Bronchial epithelial cell (primary cell): Measurements from ENCODE around the gene GEMIN5. TPM values are rescaled to one million over a fixed set of nuclear protein-coding genes. Genes with fewer than 3 reads are reported as not detected.

Experiments used
- DNase-seq: peaks from one replicate; pipeline ENCODE4 v3.0.0-alpha.2; 2010; ENCODE audit warnings: low read depth
- FAIRE-seq: peaks from 2 replicates; lab custom pipeline; 2011; peaks lifted over from hg19 to GRCh38; lab: Jason Lieb, UNC
- H3K27me3 ChIP-seq: 2 replicates; pipeline ENCODE4 v1.5.1; 2011; ENCODE audit warnings: low read length; ENCODE audit not compliant: control insufficient read depth, insufficient read depth
- H3K36me3 ChIP-seq: 2 replicates; pipeline ENCODE4 v1.5.1; 2011; ENCODE audit warnings: low read length; ENCODE audit not compliant: control insufficient read depth, insufficient read depth
- H3K4me3 ChIP-seq: 2 replicates; pipeline ENCODE4 v1.5.1; 2011; ENCODE audit warnings: mild to moderate bottlenecking, low read depth, low read length, control low read depth
- total RNA-seq: library from RNA; depleted of rRNA; stranded (reverse); fragments of >200 nt; gene quantifications from 2 replicates; pipeline ENCODE4 v1.2.1, GENCODE V29; 2014
- TF ChIP-seq, protein P1 (sequence below): IDR thresholded peaks from 2 replicates; pipeline ENCODE4 v1.5.1; 2011; ENCODE audit warnings: mild to moderate bottlenecking, moderate library complexity, low read length, control low read depth, inconsistent platforms; ENCODE audit not compliant: insufficient read depth, severe bottlenecking

GEMIN5 gene
- total RNA-seq, 1 donor from 2014 or later: 12.6 TPM

DNA sequence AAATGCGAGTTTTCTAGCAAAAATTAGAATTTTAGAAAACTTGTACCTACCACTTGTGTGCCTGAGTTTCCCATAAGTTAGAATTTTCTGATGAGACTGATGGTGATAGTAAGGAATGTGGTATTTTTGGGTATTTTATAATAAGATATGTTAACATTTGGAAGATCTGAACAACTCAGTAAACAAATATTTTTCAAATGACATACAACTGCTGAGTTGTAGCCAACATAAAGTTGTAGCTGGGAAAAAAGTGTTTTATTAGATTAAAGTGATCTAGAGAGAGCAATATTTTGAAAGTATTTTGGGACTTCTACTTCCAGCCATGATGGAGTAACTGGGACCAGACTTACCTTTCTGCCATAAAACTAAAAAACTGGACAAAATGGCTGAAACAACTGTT is 37.9 kb downstream of the GEMIN5 start:
- FAIRE-seq: no peak
- Histone ChIP-seq H3K27me3 (no peaks in the 10 kb centered on the region), H3K36me3 (peaks cover 9% of the 10 kb centered on the region), H3K4me3 (no peak overlapping the region)
- TF ChIP-seq, protein P1, sequence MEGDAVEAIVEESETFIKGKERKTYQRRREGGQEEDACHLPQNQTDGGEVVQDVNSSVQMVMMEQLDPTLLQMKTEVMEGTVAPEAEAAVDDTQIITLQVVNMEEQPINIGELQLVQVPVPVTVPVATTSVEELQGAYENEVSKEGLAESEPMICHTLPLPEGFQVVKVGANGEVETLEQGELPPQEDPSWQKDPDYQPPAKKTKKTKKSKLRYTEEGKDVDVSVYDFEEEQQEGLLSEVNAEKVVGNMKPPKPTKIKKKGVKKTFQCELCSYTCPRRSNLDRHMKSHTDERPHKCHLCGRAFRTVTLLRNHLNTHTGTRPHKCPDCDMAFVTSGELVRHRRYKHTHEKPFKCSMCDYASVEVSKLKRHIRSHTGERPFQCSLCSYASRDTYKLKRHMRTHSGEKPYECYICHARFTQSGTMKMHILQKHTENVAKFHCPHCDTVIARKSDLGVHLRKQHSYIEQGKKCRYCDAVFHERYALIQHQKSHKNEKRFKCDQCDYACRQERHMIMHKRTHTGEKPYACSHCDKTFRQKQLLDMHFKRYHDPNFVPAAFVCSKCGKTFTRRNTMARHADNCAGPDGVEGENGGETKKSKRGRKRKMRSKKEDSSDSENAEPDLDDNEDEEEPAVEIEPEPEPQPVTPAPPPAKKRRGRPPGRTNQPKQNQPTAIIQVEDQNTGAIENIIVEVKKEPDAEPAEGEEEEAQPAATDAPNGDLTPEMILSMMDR: no peak
- DNase-seq: no peak

DNA sequence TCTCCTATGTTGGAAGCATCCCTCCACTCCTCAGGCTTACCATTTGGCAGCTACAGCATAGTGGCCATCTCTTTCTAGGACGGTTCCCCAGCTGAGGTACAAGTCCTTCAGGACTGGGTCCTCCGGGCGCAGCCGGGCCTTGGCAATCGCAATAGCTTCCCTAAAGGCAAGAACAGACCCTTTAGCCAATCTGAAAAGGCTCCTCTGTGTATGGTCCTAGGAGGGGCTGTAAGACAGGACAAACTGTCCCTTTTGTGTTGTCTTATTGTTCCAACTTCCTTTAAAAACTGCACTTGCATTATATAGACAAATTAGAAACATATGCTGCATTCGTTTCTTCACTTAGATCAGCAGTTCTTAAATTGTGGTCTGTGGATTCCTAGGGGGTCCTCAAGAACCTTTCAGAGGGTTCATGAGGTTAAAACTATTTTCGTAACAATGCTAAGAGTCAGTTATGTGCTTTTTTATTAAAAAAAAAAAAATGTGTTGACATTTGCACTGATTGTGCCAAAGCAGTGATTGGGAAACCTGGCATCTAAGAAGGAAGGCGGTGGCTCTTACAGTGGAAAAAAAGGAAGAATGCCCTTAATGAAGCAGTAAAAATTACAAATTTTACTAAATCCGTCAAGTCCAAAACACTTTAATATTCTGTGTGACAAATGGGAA is 38.7 kb downstream of the GEMIN5 start:
- no peak for DNase-seq
- no peak for FAIRE-seq
- Histone ChIP-seq H3K36me3 (peaks cover 9% of the 10 kb centered on the region), H3K4me3 (no peak overlapping the region), H3K27me3 (no peaks in the 10 kb centered on the region)
- TF ChIP-seq, protein P1: no peak

DNA sequence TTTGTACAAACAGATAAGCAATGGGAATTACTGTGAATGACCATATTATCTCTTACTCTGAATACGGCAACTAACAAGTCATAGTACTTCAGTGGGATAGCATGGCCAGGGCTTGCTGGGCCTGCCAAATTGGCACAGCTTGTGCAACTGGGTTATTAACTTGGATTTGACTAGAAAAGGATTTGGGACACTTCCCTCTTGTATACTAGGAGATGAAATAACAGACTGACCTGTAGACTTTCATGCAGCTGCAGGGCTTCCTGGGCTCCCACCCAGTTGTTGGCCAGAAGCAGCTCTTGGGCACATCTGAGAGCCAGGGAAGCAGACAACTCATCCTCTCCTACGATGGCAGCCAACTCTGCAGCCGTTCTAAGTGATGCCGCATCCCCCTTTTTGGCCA is 39.8 kb downstream of the GEMIN5 start:
- Histone ChIP-seq H3K4me3 (no peak overlapping the region), H3K27me3 (no peaks in the 10 kb centered on the region), H3K36me3 (peaks cover 10% of the 10 kb centered on the region)
- FAIRE-seq (no peak), DNase-seq (no peak)
- TF ChIP-seq, protein P1: no peak

DNA sequence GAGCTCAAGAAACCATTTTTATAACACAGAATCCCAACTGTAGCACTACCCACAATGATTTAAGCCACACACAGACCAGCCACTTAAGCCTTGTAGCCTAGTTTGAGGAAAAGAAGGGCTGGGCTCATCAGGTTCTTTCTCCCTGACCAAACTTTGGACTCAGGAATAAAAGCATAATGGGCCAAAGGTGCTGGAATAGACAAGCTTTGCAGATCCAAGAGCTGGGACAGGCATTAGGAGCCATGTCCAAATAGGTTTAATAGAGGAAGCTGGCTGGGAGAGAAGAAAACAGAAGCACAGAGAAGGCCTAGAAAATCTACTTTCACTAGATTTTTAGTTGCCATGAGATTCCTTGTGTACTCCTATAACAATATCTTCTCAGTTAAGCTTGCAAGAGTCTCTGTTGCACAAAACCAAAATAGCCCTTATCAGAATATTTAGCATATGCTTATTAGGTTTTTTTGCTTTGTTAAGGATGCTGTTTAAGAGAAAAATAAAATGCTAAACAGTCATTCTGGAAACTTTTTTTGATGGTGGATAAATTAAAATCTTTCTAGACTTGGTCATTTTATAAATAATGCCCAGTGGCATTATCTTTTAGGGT is 41.3 kb downstream of the GEMIN5 start:
- Histone ChIP-seq H3K4me3 (no peak overlapping the region), H3K27me3 (no peaks in the 10 kb centered on the region), H3K36me3 (peaks cover 11% of the 10 kb centered on the region)
- TF ChIP-seq, protein P1: no peak
- FAIRE-seq (no peak), DNase-seq (no peak)

DNA sequence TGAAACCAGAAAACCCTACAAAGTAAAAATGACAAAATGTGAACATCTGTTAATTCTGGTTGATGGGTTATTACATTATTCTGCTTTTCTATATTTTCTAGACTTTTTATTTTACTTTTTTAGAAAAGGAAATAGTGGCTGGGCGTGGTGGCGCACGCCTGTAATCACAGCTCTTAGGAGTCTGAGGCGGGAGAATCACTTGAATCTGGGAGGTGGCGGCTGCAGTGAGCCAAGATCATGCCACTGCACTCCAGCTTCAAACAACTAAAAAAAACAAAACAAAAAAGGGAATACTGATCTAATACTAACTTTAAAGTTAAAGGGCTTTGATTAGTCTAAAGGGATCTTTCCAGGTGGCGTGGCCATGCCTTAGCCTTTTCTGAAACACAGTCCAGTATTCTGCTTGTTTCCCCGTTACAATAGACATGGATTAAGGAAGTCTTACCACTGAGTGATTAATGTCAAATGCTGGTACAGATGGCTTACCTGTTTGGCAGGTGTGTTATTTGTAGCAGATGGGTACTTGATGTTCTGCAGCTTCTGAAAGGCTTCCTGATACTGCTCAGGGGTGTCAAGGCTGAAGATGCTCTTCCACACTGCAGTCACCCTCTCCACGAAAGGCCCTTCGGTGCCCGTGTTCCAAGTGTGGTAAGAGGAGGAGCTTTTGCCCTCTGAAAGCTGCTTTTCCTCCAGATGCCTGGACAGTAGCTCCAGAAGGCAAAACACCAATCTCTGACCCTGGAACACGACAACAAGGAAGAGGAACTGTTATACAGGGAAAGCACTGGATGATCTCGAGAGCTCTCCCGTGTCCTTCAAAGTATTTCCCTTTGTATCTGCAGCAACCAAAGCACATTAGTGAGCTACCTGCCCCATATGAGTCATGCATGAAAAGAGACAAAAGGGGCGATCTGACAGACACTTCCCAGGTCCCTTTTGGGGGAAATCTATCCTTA is 42.1 kb downstream of the GEMIN5 start:
- Histone ChIP-seq H3K27me3 (no peaks in the 10 kb centered on the region), H3K4me3 (no peak overlapping the region), H3K36me3 (peaks cover 13% of the 10 kb centered on the region)
- TF ChIP-seq, protein P1: no peak
- FAIRE-seq (no peak), DNase-seq (no peak)
